Sigmoid colon (tissue), 7 donors: Measurements from ENCODE around the gene C19orf73. TPM values are rescaled to one million over a fixed set of nuclear protein-coding genes. Genes with fewer than 3 reads are reported as not detected.

Source experiments
- DNase-seq: peaks from one replicate; pipeline ENCODE4 v3.0.0-alpha.2; 2019
- H3K27ac ChIP-seq, 4 donors: fragments of 200-600 bp; sonication (generic); one replicate each; pipeline ENCODE4 v1.5.1; 2016 to 2019; ENCODE audit warnings: mild to moderate bottlenecking in 1 of 4
- H3K27me3 ChIP-seq, 3 donors: fragments of 200-600 bp; sonication (generic); one replicate each; pipeline ENCODE4 v1.5.1; 2019; ENCODE audit warnings: mild to moderate bottlenecking in 1 of 3
- H3K36me3 ChIP-seq, 4 donors: fragments of 200-600 bp; sonication (generic); one replicate each; pipeline ENCODE4 v1.5.1; 2016 to 2019
- H3K4me1 ChIP-seq, 4 donors: fragments of 200-600 bp; sonication (generic); one replicate each; pipeline ENCODE4 v1.5.1; 2017 to 2019
- H3K4me3 ChIP-seq, 4 donors: fragments of 200-600 bp; sonication (generic); one replicate each; pipeline ENCODE4 v1.5.1; 2017 to 2019; ENCODE audit warnings: mild to moderate bottlenecking in 2 of 4, moderate library complexity in 1 of 4
- H3K9me3 ChIP-seq, 4 donors: fragments of 200-600 bp in 3 of 4; sonication (generic) in 3 of 4; one replicate each; pipeline versions ENCODE4 v1.5.1 to v1.6.1; 2013 to 2019
- EP300 ChIP-seq, 4 donors: sonication (generic); formaldehyde crosslinking; IDR thresholded peaks; one replicate each; pipeline ENCODE4 v1.6.1; 2017; ENCODE audit warnings: antibody characterized with exemption in 4 of 4
- POLR2A ChIP-seq, 2 donors: fragments of 450-650 bp; IDR thresholded peaks; one replicate each; pipeline ENCODE4 v1.6.1; 2016; ENCODE audit warnings: antibody characterized with exemption in 2 of 2, mild to moderate bottlenecking in 2 of 2, moderate library complexity in 2 of 2
- POLR2AphosphoS5 ChIP-seq, 4 donors: sonication (generic); formaldehyde crosslinking; IDR thresholded peaks; one replicate each; pipeline ENCODE4 v1.6.1; 2017; ENCODE audit warnings: antibody characterized with exemption in 4 of 4
- WGBS, 2 donors: extraction: QIAGEN DNeasy Blood & Tissue Kit; methylation state at CpG; one replicate each; pipeline ENCODE4 v1.1.7; 2013; 5-methylcytosine and 5-hydroxymethylcytosine counted together
- intact Hi-C: fragments of 100-400 bp; cut with DNase I; formaldehyde crosslinking; loops from one replicate; pipeline ENCODE4 v1.15.1; 2023
- polyA plus RNA-seq, 3 donors: library from polyadenylated mRNA; stranded (reverse); fragments of 200-250 nt; gene quantifications; one replicate each; pipeline ENCODE4 v1.2.3, GENCODE V29; 2013
- total RNA-seq, 4 donors: library from RNA; depleted of rRNA; stranded (reverse); fragments of >200 nt; gene quantifications; one replicate each; pipeline ENCODE4 v1.1.0, GENCODE V29; 2016
- TF ChIP-seq, protein P1 (sequence below), 4 experiments: fragments of 450-650 bp in 3 of 4; fragments of 200-600 bp in 1 of 4; IDR thresholded peaks; one replicate each; pipeline ENCODE4 v1.5.1; 2016 to 2019; ENCODE audit warnings: antibody characterized with exemption in 4 of 4, mild to moderate bottlenecking in 3 of 4, moderate library complexity in 2 of 4
- donor health status: healthy with polysubstance abuse.
- donor health status: Bipolar disorder and iron deficiency.
- donor health status: healthy.

C19orf73 gene
- total and polyA plus RNA-seq, 7 donors, result 1.6 to 5.1 (median 2.3) TPM; not detected in 1

GRCh38 chr19:49119411-49120324 is 725 bp upstream of the C19orf73 start, which contains the start of gene PPFIA3:
Gene PPFIA3, plus strand, starts transcription at chr19:49119544. Its CDS starts 8,330 bp downstream, at chr19:49127874.
- Histone ChIP-seq H3K9me3 (no peaks in the 10 kb centered on the region), H3K36me3 (no peaks in the 10 kb centered on the region), H3K4me1 (peaks cover 0 to 33% (median 28%) of the 10 kb centered on the region in 4 donors), H3K27me3 (no peaks in the 10 kb centered on the region), H3K4me3 (peak within 1 kb of the TSS; percentile 33 to 69 (median 66)), H3K27ac (peak within 1 kb of the TSS; percentile 91 to 96 (median 95))
- DNase-seq, result peak; percentile 80
- intact Hi-C loops, result no loop called here
- TF ChIP-seq POLR2AphosphoS5 (IDR thresholded peaks at IDR 0.05), result peak in 2 of 4 donors; percentile 32 to 40
- no peak for TF ChIP-seq POLR2A (IDR thresholded peaks at IDR 0.05)
- WGBS, 2 donors, result 1% methylated on average over 90 of the region's 90 CpGs

GRCh38 chr19:49117677-49118564 is 1.0 kb downstream of the C19orf73 start:
- TF ChIP-seq, protein P1, sequence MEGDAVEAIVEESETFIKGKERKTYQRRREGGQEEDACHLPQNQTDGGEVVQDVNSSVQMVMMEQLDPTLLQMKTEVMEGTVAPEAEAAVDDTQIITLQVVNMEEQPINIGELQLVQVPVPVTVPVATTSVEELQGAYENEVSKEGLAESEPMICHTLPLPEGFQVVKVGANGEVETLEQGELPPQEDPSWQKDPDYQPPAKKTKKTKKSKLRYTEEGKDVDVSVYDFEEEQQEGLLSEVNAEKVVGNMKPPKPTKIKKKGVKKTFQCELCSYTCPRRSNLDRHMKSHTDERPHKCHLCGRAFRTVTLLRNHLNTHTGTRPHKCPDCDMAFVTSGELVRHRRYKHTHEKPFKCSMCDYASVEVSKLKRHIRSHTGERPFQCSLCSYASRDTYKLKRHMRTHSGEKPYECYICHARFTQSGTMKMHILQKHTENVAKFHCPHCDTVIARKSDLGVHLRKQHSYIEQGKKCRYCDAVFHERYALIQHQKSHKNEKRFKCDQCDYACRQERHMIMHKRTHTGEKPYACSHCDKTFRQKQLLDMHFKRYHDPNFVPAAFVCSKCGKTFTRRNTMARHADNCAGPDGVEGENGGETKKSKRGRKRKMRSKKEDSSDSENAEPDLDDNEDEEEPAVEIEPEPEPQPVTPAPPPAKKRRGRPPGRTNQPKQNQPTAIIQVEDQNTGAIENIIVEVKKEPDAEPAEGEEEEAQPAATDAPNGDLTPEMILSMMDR (IDR thresholded peaks at IDR 0.05), result no peak
- TF ChIP-seq POLR2A (IDR thresholded peaks at IDR 0.05) (no peak), POLR2AphosphoS5 (IDR thresholded peaks at IDR 0.05) (no peak), EP300 (IDR thresholded peaks at IDR 0.05) (no peak)
- no peaks in the 10 kb centered on the region for H3K9me3 ChIP-seq
- H3K36me3 ChIP-seq, result no peaks in the 10 kb centered on the region
- intact Hi-C loops, result no loop called here
- no peaks in the 10 kb centered on the region for H3K27me3 ChIP-seq
- H3K27ac ChIP-seq, result peak overlapping the region; percentile 91 to 96 (median 95)
- peak overlapping the region; percentile 33 to 69 (median 66) for H3K4me3 ChIP-seq
- H3K4me1 ChIP-seq, result peaks cover 0 to 42% (median 34%) of the 10 kb centered on the region in 4 donors
- WGBS, 2 donors, result 63 to 70% methylated on average over 26 of the region's 26 CpGs
- DNase-seq, result no peak

- no peaks in the 10 kb centered on the region for H3K9me3 ChIP-seq
- H3K27me3 ChIP-seq, result no peaks in the 10 kb centered on the region
- no peak for DNase-seq
- no peak overlapping the region for H3K4me3 ChIP-seq
- H3K36me3 ChIP-seq, result no peaks in the 10 kb centered on the region
- WGBS, 2 donors, result 31 to 48% methylated on average over 1 of the region's 1 CpG
- no peak for TF ChIP-seq POLR2A (IDR thresholded peaks at IDR 0.05)
- TF ChIP-seq, protein P1 (IDR thresholded peaks at IDR 0.05), result no peak
- TF ChIP-seq EP300 (IDR thresholded peaks at IDR 0.05), result no peak
- peaks cover 0 to 42% (median 34%) of the 10 kb centered on the region in 4 donors for H3K4me1 ChIP-seq
- intact Hi-C loops, result no loop called here
- no peak overlapping the region for H3K27ac ChIP-seq
Measured at GRCh38 chr19:49116544-49116943, 2.4 kb downstream of the C19orf73 start.

DNA sequence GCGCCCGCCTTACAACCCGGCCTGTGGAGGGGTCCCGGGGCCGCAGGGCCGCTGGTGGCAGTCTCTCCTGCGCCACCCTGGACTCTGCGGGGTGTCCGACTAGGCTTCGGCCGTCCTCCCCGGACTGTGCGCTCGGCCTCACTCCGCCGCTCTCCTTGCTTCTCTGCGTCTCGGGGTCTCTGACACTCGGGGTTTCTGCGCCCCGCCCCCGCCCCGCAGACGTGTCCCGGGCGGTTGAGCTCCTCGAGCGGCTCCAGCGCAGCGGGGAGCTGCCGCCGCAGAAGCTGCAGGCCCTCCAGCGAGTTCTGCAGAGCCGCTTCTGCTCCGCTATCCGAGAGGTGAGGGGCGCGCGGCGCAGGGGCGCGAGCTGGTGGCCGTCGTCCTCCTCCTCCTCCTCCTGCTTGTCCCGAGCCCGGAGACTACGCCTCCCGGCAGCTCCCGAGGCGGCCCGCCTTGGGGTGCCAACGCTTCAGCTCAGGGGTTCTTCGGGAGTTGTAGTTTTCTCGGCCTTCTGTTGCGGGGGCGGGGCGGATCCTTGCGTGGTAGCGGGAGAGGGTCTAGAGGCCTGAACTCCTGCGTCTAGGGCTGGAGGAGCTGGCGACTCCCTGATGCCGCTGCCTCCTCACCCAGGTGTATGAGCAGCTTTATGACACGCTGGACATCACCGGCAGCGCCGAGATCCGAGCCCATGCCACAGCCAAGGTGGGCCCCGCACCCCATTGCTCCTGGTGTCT is 4.1 kb downstream of the C19orf73 start:
- Histone ChIP-seq H3K27me3 (no peaks in the 10 kb centered on the region), H3K4me3 (peak overlapping the region; percentile 71 to 87 (median 84)), H3K36me3 (no peaks in the 10 kb centered on the region), H3K9me3 (no peaks in the 10 kb centered on the region), H3K27ac (peak overlapping the region; percentile 83 to 91 (median 84)), H3K4me1 (peaks cover 0 to 43% (median 31%) of the 10 kb centered on the region in 4 donors)
- 9 to 11% methylated on average over 68 of the region's 68 CpGs for WGBS, 2 donors
- TF ChIP-seq POLR2AphosphoS5 (IDR thresholded peaks at IDR 0.05) (peak; percentile 25 to 55 (median 46)), POLR2A (IDR thresholded peaks at IDR 0.05) (no peak)
- DNase-seq, result peak; percentile 83
- intact Hi-C loops, result loop anchor here (2.0 kb wide), 2 partner anchors 28 to 30 kb away; partner anchors contain the start of gene SNRNP70
